ENCODE results near the gene RBP3.

Gene RBP3

GRCh38 chr10:47320812-47321211 lies 27.4 kb upstream of the RBP3 start:
- DNase-seq = no peak

GRCh38 chr10:47321521-47322195 lies 26.5 kb upstream of the RBP3 start:
- no peak for DNase-seq

- DNase-seq = no peak
These were observed 25.7 kb upstream of the RBP3 start, which contains the start of gene GDF2 for GRCh38 chr10:47322300-47323061. TSS of gene GDF2 (plus strand) at chr10:47322454. CDS start at chr10:47322669, 215 bp downstream.

- no peak for DNase-seq
These were observed 25.1 kb upstream of the RBP3 start for GRCh38 chr10:47323087-47323486.

DNA sequence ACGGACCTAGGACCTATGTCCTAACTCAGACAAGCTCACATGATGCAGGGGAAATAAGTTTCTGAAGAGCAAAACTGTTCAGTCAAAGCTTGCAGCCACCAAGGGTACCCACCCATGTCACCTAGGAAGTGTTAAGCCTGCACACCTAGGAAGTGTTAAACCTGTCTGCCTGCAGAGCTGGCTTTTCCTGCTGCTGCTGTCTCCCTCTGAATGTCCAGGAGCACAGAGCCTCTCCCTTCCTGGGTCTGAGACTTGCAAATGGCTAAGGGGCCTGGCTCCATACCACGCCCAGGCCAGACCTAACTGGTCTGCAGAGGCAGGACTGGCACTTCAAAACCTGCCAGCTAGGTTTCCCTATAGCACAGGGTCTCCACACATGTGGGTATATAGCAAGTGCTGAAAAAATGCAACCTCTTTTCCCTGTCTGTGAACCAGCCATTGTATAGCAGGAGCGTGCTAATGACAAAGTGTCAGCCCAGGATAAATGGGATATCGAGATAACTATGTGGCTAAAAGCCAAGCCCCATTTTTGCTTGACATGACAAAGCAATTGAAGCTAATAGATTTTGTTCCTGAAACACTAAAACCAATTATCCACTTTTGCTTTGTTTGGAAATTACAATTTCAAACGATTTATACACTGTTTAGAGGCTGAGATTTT lies 24.4 kb upstream of the RBP3 start:
- DNase-seq = no peak

- DNase-seq = no peak
These were observed 22.6 kb upstream of the RBP3 start for GRCh38 chr10:47325303-47326291.

- no peak for DNase-seq
These were observed 21.7 kb upstream of the RBP3 start for GRCh38 chr10:47326306-47326926.

DNA sequence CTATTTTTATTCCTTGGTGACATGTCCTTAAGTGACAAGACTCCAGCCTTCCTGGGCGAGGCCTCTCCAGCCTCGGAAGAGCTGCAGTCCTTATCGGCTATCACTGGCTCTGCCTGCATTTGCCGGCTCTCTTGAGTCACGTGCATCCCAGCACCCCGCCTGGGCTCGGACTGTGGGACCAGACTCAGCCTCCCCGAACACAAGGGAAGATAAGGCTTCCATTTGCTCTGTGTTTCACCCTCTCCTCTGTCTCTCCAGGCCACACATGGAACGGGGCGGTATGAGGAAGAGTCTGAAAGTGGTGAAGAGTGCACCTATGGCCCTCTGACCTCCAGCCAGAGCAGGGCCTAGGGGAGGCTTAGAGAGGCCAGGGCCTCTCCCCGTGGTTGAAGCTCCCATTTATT lies 21.2 kb upstream of the RBP3 start:
- DNase-seq = no peak

- no peak for DNase-seq
These were observed 18.3 kb upstream of the RBP3 start for GRCh38 chr10:47329855-47330254.

GRCh38 chr10:47330366-47330765 lies 17.8 kb upstream of the RBP3 start:
- no peak for DNase-seq

- DNase-seq = no peak
These were observed 17.4 kb upstream of the RBP3 start for GRCh38 chr10:47330804-47331203.

DNA sequence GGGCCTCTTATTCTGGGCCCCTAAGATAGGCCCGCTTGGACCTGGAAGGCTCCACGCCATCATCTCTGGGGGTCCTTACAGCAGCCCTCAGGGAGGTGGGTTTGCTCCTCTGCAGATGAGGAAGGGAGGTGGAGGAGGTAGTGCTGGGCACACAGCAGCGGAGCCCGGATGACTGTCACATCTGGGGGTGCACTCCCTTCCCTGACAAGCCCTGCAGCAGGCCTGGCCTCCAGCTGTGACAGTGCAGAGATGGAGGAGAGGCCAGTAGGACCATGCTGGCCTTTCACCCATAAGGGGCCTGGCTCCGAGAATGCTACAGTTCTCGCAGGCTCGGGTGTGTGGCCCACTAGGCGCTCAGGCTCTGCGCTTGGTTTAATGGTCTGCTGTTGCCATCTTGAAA lies 16.7 kb upstream of the RBP3 start:
- no peak for DNase-seq

- no peak for DNase-seq
These were observed 16.2 kb upstream of the RBP3 start for GRCh38 chr10:47331954-47332353.

GRCh38 chr10:47332371-47332770 lies 15.8 kb upstream of the RBP3 start:
- no peak for DNase-seq

DNA sequence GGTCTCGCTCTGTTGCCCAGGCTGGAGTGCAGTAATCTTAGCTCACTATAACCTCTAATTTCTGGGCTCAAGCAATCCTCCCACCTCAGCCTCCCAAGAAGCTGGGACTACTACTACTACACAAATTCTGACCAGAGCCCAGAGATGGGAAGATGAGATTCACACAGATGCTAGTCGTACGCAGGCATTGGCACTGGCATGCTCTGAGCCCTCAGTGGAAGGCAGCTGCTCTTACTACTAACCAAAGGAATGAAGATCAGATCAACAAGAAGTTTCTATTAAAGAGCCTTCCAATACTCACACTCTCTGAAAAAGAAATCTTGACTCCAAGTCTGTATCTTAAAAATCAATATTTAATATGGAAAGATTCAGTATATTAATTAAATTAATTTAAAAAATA lies 15.2 kb upstream of the RBP3 start:
- DNase-seq = no peak

GRCh38 chr10:47333532-47333931 lies 14.6 kb upstream of the RBP3 start:
- no peak for DNase-seq

DNA sequence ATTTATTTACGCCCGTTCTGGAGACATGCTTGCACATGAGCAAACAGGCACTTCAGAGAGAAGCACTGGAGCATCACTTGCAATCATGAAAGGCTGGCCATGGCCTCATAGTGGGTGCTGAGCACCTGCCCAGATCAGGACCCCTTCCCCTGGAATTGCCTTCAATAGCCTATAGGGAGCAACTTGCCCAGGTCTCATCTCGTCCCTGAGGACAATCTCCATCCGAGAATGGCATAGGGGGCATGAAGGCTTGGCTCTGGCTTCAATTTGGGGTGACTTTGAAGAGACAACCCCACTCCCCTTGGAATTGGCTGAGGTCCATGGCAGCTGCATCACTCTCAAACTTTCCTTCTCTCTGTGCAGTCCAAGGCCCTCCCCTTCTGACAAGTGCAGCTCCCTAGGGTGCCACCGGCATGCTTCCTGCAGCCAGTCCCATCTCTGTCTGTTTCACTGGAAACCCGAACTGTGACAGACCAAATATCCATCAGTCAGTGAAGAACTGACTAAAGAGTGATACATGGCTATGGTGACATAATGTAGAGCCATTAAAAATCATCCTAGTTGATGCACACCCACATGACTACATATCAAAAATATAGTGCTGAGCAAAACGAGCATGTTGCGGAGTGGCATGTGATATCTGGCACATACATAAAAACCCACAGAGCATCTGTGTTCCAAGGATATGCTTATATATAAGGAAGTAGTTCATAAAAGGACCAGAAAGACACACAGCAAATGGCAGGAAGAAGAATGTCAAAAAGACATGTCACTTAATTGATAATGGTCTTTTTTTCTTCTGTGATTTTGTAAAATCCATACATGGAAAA lies 13.5 kb upstream of the RBP3 start:
- no peak for DNase-seq

DNA sequence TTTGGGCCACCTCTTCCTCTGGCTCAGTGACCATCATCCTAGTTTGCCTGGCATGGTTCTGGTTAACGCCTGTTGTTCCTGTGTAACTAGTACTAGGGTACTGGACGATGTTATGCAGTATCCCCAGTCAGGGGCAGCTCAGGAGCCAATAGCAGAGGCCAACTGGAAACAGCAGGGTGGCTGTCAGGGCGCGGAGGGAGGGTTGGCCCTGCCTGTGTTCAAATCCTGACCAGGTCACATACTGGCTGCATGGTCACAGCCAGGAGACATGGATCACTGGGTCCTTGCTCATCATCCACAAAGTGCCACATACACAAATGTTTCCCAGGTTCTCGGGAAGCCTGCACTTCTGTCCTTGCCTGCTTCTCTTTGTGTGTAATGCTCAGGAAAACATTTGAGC lies 12.3 kb upstream of the RBP3 start:
- no peak for DNase-seq

DNA sequence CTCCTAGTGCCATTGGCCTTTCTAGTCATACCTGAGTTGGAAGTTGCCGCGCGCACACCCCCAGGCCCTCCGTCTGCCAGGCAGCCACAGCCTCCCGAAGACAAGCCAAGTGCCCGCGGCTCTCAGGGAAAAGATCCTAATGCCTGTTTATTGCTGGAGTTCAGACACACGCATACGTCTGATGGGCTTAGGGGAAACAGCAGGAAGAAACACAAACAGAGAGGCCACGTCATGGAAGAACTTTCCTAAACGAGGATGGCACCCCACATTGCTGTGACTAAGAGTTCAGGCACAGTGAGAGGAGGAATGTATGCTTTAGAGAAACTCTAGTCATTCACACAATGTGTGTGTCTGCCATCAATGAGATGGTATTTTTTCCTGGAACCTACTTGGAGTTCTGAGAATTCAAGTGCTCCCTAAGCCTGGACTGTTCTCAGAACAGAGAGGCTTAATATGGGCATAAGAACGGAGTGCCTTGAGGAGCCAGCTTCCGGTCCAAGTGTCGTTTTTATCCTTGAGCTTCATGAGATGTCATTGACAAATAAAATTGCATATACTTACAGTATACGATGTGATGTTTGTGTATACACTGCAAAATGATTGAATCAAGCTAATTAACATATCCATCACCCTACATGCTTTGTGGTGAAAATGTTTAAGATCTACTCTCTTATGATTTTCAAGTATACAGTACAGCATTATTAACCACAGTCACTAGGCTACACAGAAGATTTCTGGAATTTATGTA lies 11.6 kb upstream of the RBP3 start:
- no peak for DNase-seq

DNA sequence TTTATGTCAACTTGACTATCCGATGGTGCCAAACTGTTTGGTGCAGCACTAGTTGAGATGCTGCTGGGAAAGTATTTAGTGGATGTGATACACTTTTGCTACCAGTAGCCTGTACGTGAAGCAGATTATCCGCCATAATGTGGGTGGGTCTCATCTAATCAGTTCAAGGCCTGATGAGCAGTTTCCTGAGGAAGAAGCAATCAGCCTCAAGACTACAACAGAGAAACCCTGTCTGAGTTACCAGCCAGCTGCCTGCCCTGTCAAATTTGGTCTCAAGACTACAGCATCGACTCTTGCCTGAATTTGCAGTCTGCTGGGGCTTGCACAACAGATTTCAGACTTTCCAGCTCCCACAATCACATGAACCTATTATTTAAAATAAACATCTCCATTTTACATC lies 10.9 kb upstream of the RBP3 start:
- no peak for DNase-seq

Measured in activated CD8-positive, alpha-beta memory T cell treated with anti-CD3 and anti-CD28 coated beads, Interleukin-2, amount 50 U/mL, for 4 hours (primary cell).